ENCODE data around the gene CCDC194. TPM values are rescaled to one million over a fixed set of nuclear protein-coding genes. Genes with fewer than 3 reads are reported as not detected.

Gene CCDC194
- total RNA-seq, 1 experiment from 2014 or later, result 4.1 TPM

DNA sequence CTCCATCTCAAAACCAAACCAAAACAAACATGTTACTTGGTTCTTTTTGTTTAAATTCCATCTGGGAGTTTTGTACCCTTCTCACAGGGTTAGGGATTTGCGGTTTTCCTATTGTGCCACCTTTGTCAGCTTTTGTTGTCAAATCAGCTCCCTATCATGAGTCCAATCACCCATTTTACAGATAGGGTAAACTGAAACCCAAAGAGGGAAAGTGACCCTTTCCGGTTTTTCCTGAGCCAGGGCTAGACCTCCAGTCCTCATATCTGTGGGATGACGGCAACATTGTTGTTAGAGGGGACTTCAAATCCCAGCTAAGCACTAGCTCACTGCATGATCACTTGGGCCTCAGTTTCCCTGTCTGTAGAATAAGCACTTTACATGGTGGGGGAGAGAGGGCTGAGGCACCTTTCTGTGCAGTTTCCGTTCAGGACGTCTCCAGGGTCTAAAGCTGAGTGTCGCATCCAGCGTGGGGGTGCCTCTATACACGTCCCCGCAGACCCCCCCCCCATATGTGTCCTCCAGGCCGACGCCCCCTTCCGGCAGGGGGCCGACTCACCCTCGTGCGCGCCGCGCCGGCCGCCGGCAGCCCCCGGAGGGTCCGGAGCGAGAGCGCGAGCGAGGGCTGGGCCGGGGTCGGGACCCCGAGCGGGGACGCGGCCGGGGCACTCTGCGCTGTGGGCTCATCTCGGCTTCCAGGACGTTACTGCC is 3.9 kb downstream of the CCDC194 start:
- no peak for DNase-seq
- Histone ChIP-seq H3K9ac (ENCODE audit: low read length) (no peak overlapping the region), H3K4me2 (ENCODE audit: low read depth, low read length, poor library complexity, severe bottlenecking) (no peak overlapping the region), H3K4me1 (ENCODE audit: low read length) (peaks cover 9% of the 10 kb centered on the region), H3K27ac (ENCODE audit: low read length) (no peak overlapping the region), H3K9me2 (replicated peaks; ENCODE audit: insufficient read depth, low read length) (no peaks in the 10 kb centered on the region), H4K20me1 (ENCODE audit: insufficient read depth, low read depth, low read length) (no peaks in the 10 kb centered on the region), H3K27me3 (ENCODE audit: low read length) (no peaks in the 10 kb centered on the region), H3K9me3 (ENCODE audit: low read length) (no peaks in the 10 kb centered on the region), H3K4me3 (ENCODE audit: low read length) (no peak overlapping the region), H2AFZ (ENCODE audit: low read length) (no peak overlapping the region), H3K36me3 (ENCODE audit: insufficient read depth, low read length) (no peaks in the 10 kb centered on the region), H3K79me2 (ENCODE audit: low read length) (no peaks in the 10 kb centered on the region)

- Histone ChIP-seq H3K9me3 (ENCODE audit: low read length) (no peaks in the 10 kb centered on the region), H3K4me3 (ENCODE audit: low read length) (no peak overlapping the region), H3K9ac (ENCODE audit: low read length) (no peak overlapping the region), H3K36me3 (ENCODE audit: insufficient read depth, low read length) (no peaks in the 10 kb centered on the region), H3K27me3 (ENCODE audit: low read length) (no peaks in the 10 kb centered on the region), H3K27ac (ENCODE audit: low read length) (no peak overlapping the region), H4K20me1 (ENCODE audit: insufficient read depth, low read depth, low read length) (no peaks in the 10 kb centered on the region), H3K79me2 (ENCODE audit: low read length) (no peaks in the 10 kb centered on the region), H2AFZ (ENCODE audit: low read length) (no peak overlapping the region), H3K4me2 (ENCODE audit: low read depth, low read length, poor library complexity, severe bottlenecking) (no peak overlapping the region), H3K9me2 (replicated peaks; ENCODE audit: insufficient read depth, low read length) (no peaks in the 10 kb centered on the region), H3K4me1 (ENCODE audit: low read length) (peaks cover 9% of the 10 kb centered on the region)
- DNase-seq, result no peak
These were observed 4.7 kb downstream of the CCDC194 start for GRCh38 chr19:17389288-17389687.

- Histone ChIP-seq H3K4me3 (ENCODE audit: low read length) (no peak overlapping the region), H3K9ac (ENCODE audit: low read length) (no peak overlapping the region), H4K20me1 (ENCODE audit: insufficient read depth, low read depth, low read length) (no peaks in the 10 kb centered on the region), H2AFZ (ENCODE audit: low read length) (no peak overlapping the region), H3K4me2 (ENCODE audit: low read depth, low read length, poor library complexity, severe bottlenecking) (no peak overlapping the region), H3K36me3 (ENCODE audit: insufficient read depth, low read length) (no peaks in the 10 kb centered on the region), H3K4me1 (ENCODE audit: low read length) (peaks cover 12% of the 10 kb centered on the region), H3K79me2 (ENCODE audit: low read length) (no peaks in the 10 kb centered on the region), H3K9me2 (replicated peaks; ENCODE audit: insufficient read depth, low read length) (no peaks in the 10 kb centered on the region), H3K27ac (ENCODE audit: low read length) (no peak overlapping the region), H3K27me3 (ENCODE audit: low read length) (no peaks in the 10 kb centered on the region), H3K9me3 (ENCODE audit: low read length) (no peaks in the 10 kb centered on the region)
- DNase-seq, result peak; percentile 88
These were observed 8.0 kb downstream of the CCDC194 start for GRCh38 chr19:17385878-17386611.

- no peaks in the 10 kb centered on the region for H3K27me3 ChIP-seq (ENCODE audit: low read length)
- H3K36me3 ChIP-seq (ENCODE audit: insufficient read depth, low read length), result no peaks in the 10 kb centered on the region
- no peaks in the 10 kb centered on the region for H3K9me3 ChIP-seq (ENCODE audit: low read length)
- peaks cover 12% of the 10 kb centered on the region for H3K4me1 ChIP-seq (ENCODE audit: low read length)
- H4K20me1 ChIP-seq (ENCODE audit: insufficient read depth, low read depth, low read length), result no peaks in the 10 kb centered on the region
- no peaks in the 10 kb centered on the region for H3K79me2 ChIP-seq (ENCODE audit: low read length)
- no peak for DNase-seq
- H3K9me2 ChIP-seq (replicated peaks; ENCODE audit: insufficient read depth, low read length), result no peaks in the 10 kb centered on the region
- no peak overlapping the region for H2AFZ ChIP-seq (ENCODE audit: low read length)
- H3K4me3 ChIP-seq (ENCODE audit: low read length), result no peak overlapping the region
- no peak overlapping the region for H3K27ac ChIP-seq (ENCODE audit: low read length)
- no peak overlapping the region for H3K4me2 ChIP-seq (ENCODE audit: low read depth, low read length, poor library complexity, severe bottlenecking)
- H3K9ac ChIP-seq (ENCODE audit: low read length), result no peak overlapping the region
These were observed 13.4 kb downstream of the CCDC194 start for GRCh38 chr19:17380426-17381138.

DNA sequence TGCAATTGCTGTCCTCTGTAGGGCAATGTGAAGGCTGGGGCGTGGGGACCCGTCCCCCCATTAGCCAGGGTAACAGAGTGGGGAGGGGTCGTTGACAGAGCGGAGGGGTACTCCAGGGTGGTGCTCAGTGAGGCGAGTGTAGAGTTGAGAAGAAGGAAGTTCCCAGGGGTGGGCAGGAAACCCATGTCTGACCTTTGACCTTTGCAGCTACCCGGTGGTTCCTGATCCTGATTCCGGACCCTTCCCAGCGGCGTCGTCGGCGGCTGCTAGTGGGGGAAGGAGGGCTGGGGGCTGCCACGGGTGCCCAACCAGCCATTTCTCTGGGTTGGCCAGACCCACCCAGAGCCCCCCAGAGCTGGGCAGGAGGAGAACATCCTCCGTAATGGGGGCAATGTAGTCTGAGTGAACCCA is 14.8 kb downstream of the CCDC194 start:
- no peaks in the 10 kb centered on the region for H3K9me2 ChIP-seq (replicated peaks; ENCODE audit: insufficient read depth, low read length)
- no peaks in the 10 kb centered on the region for H3K36me3 ChIP-seq (ENCODE audit: insufficient read depth, low read length)
- H3K4me3 ChIP-seq (ENCODE audit: low read length), result no peak overlapping the region
- H3K27ac ChIP-seq (ENCODE audit: low read length), result no peak overlapping the region
- no peaks in the 10 kb centered on the region for H4K20me1 ChIP-seq (ENCODE audit: insufficient read depth, low read depth, low read length)
- H3K4me1 ChIP-seq (ENCODE audit: low read length), result peaks cover 12% of the 10 kb centered on the region
- H3K79me2 ChIP-seq (ENCODE audit: low read length), result no peaks in the 10 kb centered on the region
- no peak overlapping the region for H3K9ac ChIP-seq (ENCODE audit: low read length)
- no peak for DNase-seq
- no peaks in the 10 kb centered on the region for H3K27me3 ChIP-seq (ENCODE audit: low read length)
- no peak overlapping the region for H3K4me2 ChIP-seq (ENCODE audit: low read depth, low read length, poor library complexity, severe bottlenecking)
- no peak overlapping the region for H2AFZ ChIP-seq (ENCODE audit: low read length)
- H3K9me3 ChIP-seq (ENCODE audit: low read length), result no peaks in the 10 kb centered on the region

- Histone ChIP-seq H2AFZ (ENCODE audit: low read length) (no peak overlapping the region), H3K27ac (ENCODE audit: low read length) (no peak overlapping the region), H4K20me1 (ENCODE audit: insufficient read depth, low read depth, low read length) (no peaks in the 10 kb centered on the region), H3K27me3 (ENCODE audit: low read length) (no peaks in the 10 kb centered on the region), H3K4me1 (ENCODE audit: low read length) (peaks cover 11% of the 10 kb centered on the region), H3K9me3 (ENCODE audit: low read length) (no peaks in the 10 kb centered on the region), H3K4me3 (ENCODE audit: low read length) (no peak overlapping the region), H3K9ac (ENCODE audit: low read length) (no peak overlapping the region), H3K9me2 (replicated peaks; ENCODE audit: insufficient read depth, low read length) (no peaks in the 10 kb centered on the region), H3K4me2 (ENCODE audit: low read depth, low read length, poor library complexity, severe bottlenecking) (no peak overlapping the region), H3K79me2 (ENCODE audit: low read length) (no peaks in the 10 kb centered on the region), H3K36me3 (ENCODE audit: insufficient read depth, low read length) (no peaks in the 10 kb centered on the region)
- no peak for DNase-seq
These were observed 15.7 kb downstream of the CCDC194 start for GRCh38 chr19:17378271-17378670.

DNA sequence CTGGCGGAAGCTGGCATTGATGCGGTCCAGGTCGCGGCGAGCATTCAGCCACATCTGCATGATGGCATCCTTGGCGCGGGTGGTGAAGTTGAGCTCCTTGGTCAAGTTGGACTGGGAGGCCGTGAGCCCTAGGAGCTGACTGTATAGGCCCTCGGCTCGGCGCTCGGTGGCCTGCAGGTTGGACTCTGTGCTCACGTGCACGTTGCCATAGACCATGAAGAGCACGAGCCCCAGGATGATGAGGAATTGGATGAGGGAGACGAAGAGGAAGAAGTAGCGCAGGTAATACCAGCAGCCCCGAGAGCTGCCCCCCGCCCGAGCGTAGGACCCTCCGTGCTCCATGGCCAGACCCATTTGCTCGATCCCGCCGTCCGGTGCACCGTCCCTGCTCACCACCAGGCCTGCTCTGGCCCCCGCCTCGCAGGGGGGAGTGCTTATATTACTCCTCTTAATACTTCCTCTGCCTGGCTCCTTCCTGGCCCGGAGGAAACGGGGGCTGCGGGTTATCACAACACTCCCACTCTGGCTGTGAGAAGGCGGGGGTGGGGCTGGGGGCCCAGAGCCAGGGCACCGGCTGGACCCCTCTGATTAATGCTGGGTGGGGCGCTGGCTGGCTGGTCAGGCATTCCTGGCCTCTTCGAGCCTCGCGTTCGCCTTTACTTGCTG is 16.9 kb downstream of the CCDC194 start, which contains the start of gene PLVAP:
PLVAP (minus strand) TSS at position 408 of the 666 bp plus-strand sequence; CDS start at position 354, 54 bp downstream.
- Histone ChIP-seq H4K20me1 (ENCODE audit: insufficient read depth, low read depth, low read length) (no peaks in the 10 kb centered on the region), H3K9me2 (replicated peaks; ENCODE audit: insufficient read depth, low read length) (no peaks in the 10 kb centered on the region), H3K27ac (ENCODE audit: low read length) (no peak within 1 kb of the TSS), H2AFZ (ENCODE audit: low read length) (no peak within 1 kb of the TSS), H3K36me3 (ENCODE audit: insufficient read depth, low read length) (no peaks in the 10 kb centered on the region), H3K4me3 (ENCODE audit: low read length) (no peak within 1 kb of the TSS), H3K4me2 (ENCODE audit: low read depth, low read length, poor library complexity, severe bottlenecking) (no peak within 1 kb of the TSS), H3K27me3 (ENCODE audit: low read length) (no peaks in the 10 kb centered on the region), H3K9ac (ENCODE audit: low read length) (no peak within 1 kb of the TSS), H3K9me3 (ENCODE audit: low read length) (no peaks in the 10 kb centered on the region), H3K79me2 (ENCODE audit: low read length) (no peaks in the 10 kb centered on the region), H3K4me1 (ENCODE audit: low read length) (no peaks in the 10 kb centered on the region)
- no peak for DNase-seq

Data from Karpas-422 (cell line).